ENCODE data around the gene SIGLECL1. TPM values are rescaled to one million over a fixed set of nuclear protein-coding genes. Genes with fewer than 3 reads are reported as not detected.

The SIGLECL1 gene
- total RNA-seq (2013): 0.10 TPM
- polyA plus RNA-seq (under 1 TPM in 1 of 3 donors, not detected in 2; 0.16 TPM), polyA minus RNA-seq (not detected in 2 replicates), total RNA-seq (0 to 1.3 (median 0.08) reads per million in 11 experiments)

DNA sequence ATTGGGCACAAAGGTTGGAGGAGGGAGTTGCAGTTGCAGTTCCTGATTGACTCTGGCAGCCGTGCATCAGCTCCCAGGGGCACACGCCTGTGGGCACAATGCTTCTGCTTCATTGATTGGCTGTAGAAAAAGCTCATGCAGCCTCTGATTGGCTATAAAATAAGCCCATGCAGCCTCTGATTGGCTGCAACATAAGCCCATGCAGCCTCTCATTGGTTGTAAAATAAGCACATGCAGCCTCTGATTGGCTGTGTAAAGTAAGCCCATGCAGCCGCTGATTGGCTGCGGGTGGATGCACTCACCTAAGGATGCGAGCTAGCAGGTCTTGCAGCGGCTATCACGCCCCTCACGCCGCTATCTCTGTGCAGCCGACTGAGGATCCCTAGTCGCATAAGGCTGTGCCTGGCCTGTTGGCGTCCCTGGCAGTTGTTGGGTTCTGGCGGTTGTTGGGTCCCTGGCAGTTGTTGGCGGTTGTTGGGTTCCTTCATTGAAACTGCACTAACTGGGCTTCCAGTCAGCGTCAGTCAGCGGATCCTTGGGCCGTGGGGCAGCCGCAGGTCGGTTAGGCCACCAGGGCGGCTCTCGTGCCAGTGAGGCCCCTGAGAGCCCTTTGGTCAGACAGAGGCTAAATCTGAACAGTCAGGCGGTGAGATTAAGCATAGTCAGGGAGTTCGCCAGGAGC is at the start of gene SIGLECL1:
Gene SIGLECL1, plus strand, starts transcription at position 295 of the 682 bp plus-strand sequence. CDS start 12,993 bp downstream, outside the sequence.
- no peaks in the 10 kb centered on the region for H3K79me2 ChIP-seq (ENCODE audit: insufficient read depth, low read length)
- Mint-ChIP-seq H3K4me3 (no peak within 1 kb of the TSS), H3K36me3 (peaks cover 3 to 8% of the 10 kb centered on the region in 2 donors), H3K4me1 (peaks cover 58% of the 10 kb centered on the region), H3K27me3 (ENCODE audit: low read depth in 3 of 3) (peaks cover 0 to 2% (median 0%) of the 10 kb centered on the region in 3 donors), H3K27ac (peak within 1 kb of the TSS in 3 of 7 donors; percentile 30 to 55 (median 42)), H3K9me3 (peaks cover 0 to 4% (median 0%) of the 10 kb centered on the region in 7 donors)
- no peak within 1 kb of the TSS for H3K4me2 ChIP-seq (replicated peaks; ENCODE audit: extremely low read depth, low read length, poor library complexity, severe bottlenecking)
- H3K36me3 ChIP-seq (replicated peaks in 1 of 2; ENCODE audit: control insufficient read depth in 1 of 2, insufficient read depth in 2 of 2, low read length in 2 of 2): no peaks in the 10 kb centered on the region
- TF ChIP-seq, protein P1, sequence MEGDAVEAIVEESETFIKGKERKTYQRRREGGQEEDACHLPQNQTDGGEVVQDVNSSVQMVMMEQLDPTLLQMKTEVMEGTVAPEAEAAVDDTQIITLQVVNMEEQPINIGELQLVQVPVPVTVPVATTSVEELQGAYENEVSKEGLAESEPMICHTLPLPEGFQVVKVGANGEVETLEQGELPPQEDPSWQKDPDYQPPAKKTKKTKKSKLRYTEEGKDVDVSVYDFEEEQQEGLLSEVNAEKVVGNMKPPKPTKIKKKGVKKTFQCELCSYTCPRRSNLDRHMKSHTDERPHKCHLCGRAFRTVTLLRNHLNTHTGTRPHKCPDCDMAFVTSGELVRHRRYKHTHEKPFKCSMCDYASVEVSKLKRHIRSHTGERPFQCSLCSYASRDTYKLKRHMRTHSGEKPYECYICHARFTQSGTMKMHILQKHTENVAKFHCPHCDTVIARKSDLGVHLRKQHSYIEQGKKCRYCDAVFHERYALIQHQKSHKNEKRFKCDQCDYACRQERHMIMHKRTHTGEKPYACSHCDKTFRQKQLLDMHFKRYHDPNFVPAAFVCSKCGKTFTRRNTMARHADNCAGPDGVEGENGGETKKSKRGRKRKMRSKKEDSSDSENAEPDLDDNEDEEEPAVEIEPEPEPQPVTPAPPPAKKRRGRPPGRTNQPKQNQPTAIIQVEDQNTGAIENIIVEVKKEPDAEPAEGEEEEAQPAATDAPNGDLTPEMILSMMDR (IDR thresholded peaks at IDR 0.05): no peak
- no peak within 1 kb of the TSS for H3K4me3 ChIP-seq (replicated peaks in 1 of 3; ENCODE audit: low read depth in 2 of 3, low read length in 3 of 3)
- no peak within 1 kb of the TSS for H3K27ac ChIP-seq (ENCODE audit: low read depth in 1 of 2, low read length in 2 of 2)
- intact Hi-C loops (cut with micrococcal nuclease): loop anchor here in 1 of 2 donors (10.0 kb wide), 1 partner anchor 46 kb away; no protein-coding TSS in a partner anchor
- peaks cover 45 to 63% of the 10 kb centered on the region in 2 donors for H3K4me1 ChIP-seq (ENCODE audit: control insufficient read depth in 1 of 2, insufficient read depth in 2 of 2, low read length in 2 of 2)
- no peaks in the 10 kb centered on the region for H3K27me3 ChIP-seq (ENCODE audit: control insufficient read depth in 2 of 2, insufficient read depth in 2 of 2, low read length in 2 of 2)
- DNase-seq: no peak
- H3K9me3 ChIP-seq (replicated peaks in 1 of 2; ENCODE audit: control insufficient read depth in 1 of 2, insufficient read depth in 1 of 2, low read length in 2 of 2): peaks cover 0 to 8% of the 10 kb centered on the region in 2 donors
- no peak within 1 kb of the TSS for H2AFZ ChIP-seq (ENCODE audit: insufficient read depth, low read depth, low read length, poor library complexity, severe bottlenecking)
- H3K9ac ChIP-seq (ENCODE audit: insufficient read depth, low read length, poor library complexity, severe bottlenecking): no peak within 1 kb of the TSS
- H4K20me1 ChIP-seq (ENCODE audit: insufficient read depth, low read length): no peaks in the 10 kb centered on the region
- 97% methylated on average over 23 of the region's 23 CpGs for WGBS (ENCODE audit: insufficient coverage)

DNA sequence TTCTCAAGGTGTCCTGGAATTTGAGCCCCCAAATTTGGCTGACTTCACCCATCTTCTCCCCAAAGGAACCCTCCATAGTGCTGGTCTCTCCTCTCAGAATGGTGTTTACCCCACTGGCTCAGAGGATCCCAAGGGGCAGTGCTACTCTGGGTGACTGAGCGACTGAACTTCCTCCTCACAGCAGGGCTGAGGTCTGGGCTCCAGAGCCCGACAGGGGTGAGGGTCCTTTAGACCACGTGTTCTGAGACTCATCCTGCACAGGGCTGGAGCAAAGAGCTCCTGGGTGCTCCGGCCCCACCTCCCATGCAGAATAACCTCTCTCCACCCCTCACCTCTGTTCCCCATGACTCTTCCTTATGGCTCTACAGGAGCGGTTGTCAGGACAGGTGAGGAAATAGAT is 49.2 kb upstream of the SIGLECL1 start:
- Mint-ChIP-seq H3K4me1 (peaks cover 49% of the 10 kb centered on the region), H3K9me3 (peaks cover 0 to 4% (median 0%) of the 10 kb centered on the region in 7 donors)
- intact Hi-C loops (cut with micrococcal nuclease): loop anchor here in 1 of 2 donors (10.0 kb wide), 1 partner anchor 53 kb away; the partner anchor contains the start of gene SIGLECL1

More for the DNA sequence above, 49.2 kb upstream of the SIGLECL1 start:
- no peaks in the 10 kb centered on the region for H3K9me3 ChIP-seq (replicated peaks in 1 of 2; ENCODE audit: control insufficient read depth in 1 of 2, insufficient read depth in 1 of 2, low read length in 2 of 2)
- Mint-ChIP-seq H3K4me3 (no peak overlapping the region), H3K36me3 (peaks cover 0 to 7% of the 10 kb centered on the region in 2 donors), H3K27me3 (ENCODE audit: low read depth in 3 of 3) (peaks cover 4 to 5% (median 4%) of the 10 kb centered on the region in 3 donors), H3K27ac (peak overlapping the region in 1 of 7 donors; percentile 86)
- peaks cover 25 to 51% of the 10 kb centered on the region in 2 donors for H3K4me1 ChIP-seq (ENCODE audit: control insufficient read depth in 1 of 2, insufficient read depth in 2 of 2, low read length in 2 of 2)
- TF ChIP-seq, protein P1 (IDR thresholded peaks at IDR 0.05): no peak
- DNase-seq: no peak
- H3K36me3 ChIP-seq (replicated peaks in 1 of 2; ENCODE audit: control insufficient read depth in 1 of 2, insufficient read depth in 2 of 2, low read length in 2 of 2): no peaks in the 10 kb centered on the region
- no peak overlapping the region for H3K27ac ChIP-seq (ENCODE audit: low read depth in 1 of 2, low read length in 2 of 2)
- H3K9ac ChIP-seq (ENCODE audit: insufficient read depth, low read length, poor library complexity, severe bottlenecking): no peak overlapping the region
- H4K20me1 ChIP-seq (ENCODE audit: insufficient read depth, low read length): no peaks in the 10 kb centered on the region
- no peaks in the 10 kb centered on the region for H3K79me2 ChIP-seq (ENCODE audit: insufficient read depth, low read length)
- no peak overlapping the region for H2AFZ ChIP-seq (ENCODE audit: insufficient read depth, low read depth, low read length, poor library complexity, severe bottlenecking)
- H3K4me2 ChIP-seq (replicated peaks; ENCODE audit: extremely low read depth, low read length, poor library complexity, severe bottlenecking): no peak overlapping the region
- H3K4me3 ChIP-seq (replicated peaks in 1 of 3; ENCODE audit: low read depth in 2 of 3, low read length in 3 of 3): no peak overlapping the region
- 17% methylated on average over 1 of the region's 5 CpGs for WGBS (ENCODE audit: insufficient coverage)
- H3K27me3 ChIP-seq (ENCODE audit: control insufficient read depth in 2 of 2, insufficient read depth in 2 of 2, low read length in 2 of 2): no peaks in the 10 kb centered on the region

All from CD14-positive monocyte (primary cell).